GM19023 (cell line): Measurements from ENCODE around the gene PLCL1.

Experiments used
- ATAC-seq: cut with Tn5 transposase; IDR thresholded peaks from one replicate; pipeline ENCODE4 v1.9.1; 2021; ENCODE audit warnings: mild to moderate bottlenecking, moderate library complexity; ENCODE audit not compliant: unreplicated experiment

Gene PLCL1

DNA sequence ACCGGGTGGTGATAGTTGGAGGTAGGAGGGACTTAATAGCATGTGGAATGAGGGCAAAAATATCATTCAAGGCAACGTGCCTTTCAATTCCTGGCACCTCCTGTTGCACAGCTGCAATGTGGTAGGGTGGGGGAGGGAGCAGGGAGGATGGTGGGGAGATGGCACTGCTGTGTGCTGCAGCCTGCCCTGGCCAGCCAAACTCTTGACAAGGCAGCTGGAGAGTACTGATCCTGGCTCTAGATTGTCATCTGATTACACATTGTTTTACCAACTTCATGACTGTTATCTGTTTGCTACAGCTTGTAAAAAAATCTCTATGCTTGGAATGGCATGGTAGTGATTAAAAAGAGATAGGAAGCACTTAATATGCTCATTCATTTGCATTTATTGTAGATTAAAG, 47.7 kb downstream of the PLCL1 start:
- no peak for ATAC-seq

DNA sequence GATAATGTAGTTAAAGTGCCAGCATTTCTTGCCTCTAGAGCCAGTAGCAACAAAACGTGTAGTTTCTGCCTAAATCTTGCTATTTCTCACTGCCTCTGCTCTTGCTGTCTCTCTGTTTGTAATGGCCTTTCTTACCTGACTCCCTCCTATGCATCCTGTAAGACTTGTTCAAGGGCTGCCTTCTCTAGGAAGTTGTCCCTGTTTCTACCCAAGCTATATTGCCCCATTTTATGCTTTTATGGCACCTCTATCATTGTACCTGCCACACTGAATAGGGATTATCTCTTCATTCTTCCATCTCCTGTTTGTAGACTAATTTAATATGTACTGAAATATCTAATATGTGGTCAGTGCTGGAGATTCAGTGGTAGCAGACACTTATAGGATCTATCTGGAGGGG, 49.2 kb downstream of the PLCL1 start:
- ATAC-seq: no peak

DNA sequence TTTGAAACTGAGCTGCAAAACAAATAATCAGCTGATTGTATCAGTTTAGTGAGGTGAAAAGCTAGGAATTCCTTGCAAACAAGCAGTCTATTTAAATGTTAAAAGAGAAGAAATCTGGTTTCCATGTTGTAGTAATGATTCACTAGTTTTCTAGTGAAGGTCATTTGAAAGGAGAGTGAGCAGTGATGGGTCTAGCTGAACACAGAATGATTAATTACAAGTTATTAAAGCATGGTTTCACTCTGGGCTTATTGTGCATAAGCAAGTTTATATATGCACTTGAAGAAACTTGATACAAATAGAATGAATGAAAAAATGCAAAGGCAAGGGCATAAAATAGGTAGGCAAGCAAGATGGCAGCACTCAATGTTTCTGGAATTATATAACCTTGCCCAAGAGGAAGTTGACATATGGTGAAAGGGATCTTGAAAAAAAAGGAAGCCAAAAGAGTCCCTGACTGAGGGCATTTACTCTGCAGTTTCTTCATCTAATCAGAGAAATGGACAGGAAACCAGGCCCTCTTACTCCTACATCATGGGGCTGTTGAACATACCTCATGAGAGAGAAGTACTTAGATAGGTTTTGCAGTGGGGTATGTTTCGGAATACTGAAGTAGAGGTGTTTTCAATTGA, 53.2 kb downstream of the PLCL1 start:
- ATAC-seq: no peak

DNA sequence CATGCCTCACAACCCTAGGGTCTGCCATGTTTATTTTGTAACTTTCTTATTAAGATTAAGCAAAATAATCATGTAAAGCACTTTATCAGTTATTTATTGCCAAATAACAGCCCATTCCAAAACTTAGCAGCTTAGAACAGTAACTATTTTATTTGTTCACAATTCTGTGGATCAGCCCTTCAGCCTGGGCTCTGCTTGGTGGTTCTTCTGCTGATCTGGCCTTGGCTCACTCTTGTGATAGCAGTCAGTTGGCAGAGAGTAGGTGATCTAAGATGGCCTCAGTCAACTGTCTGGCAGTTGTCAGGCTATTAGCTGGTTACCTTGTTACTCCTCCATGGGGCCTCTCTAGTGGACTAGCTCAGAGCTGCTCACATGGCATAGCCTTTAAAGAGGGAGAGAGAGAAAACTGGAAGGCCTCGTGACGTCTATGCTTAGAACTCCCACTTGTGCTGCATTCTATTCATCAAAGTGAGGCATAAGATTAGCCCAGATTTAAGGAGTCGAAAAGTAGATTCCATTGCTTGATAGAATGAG, 54.3 kb downstream of the PLCL1 start:
- no peak for ATAC-seq

DNA sequence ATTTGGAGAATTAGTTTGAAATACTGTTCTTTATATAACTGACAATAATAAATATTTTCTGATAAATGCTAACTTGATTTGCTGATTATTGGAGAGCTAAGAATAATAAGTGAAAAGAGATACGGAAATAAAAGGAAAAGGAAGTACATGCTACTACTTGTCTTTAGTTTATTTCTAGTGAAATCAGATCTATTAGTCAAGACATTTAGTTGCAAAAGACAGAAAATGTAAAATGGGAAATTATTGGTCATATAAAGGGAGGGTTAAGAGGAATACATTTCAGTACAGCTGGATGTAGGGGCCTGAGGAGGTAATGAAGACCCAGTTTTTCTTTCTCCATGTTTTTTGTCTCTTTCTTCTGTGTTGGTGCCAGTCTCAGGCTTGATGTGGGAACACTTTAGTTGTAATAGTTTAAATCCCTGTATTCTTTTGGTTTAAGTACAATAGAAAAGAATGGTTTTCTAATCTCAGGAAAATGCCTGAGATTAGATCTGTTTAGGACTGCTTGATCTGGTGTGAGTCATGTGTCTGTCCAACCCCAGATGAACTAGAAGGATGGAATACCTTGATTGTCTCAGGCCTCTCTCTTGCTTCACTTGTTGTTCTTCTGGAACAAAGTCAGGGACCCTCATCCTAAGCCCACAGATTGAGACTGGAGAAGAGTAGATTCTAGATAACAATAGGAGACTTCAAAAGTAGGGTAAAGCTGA, 58.0 kb downstream of the PLCL1 start:
- no peak for ATAC-seq

DNA sequence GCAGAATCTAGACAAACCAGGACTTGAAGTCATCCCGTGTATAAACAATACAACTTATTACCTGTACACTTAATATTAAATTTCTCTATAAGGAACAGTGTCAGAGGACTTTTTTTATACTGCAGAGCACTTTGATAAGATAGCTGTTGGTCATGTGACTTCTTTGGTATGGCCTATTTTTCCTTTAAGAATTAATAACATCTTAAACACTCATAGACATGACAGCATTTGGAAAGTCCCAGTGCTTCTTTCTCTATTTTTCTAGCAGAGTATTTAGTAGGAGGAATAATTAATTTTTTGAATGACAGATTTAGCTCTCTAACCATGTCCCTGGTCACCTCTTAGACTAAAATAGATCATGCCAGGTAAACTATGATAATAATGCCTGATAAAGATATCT, 59.4 kb downstream of the PLCL1 start:
- no peak for ATAC-seq

DNA sequence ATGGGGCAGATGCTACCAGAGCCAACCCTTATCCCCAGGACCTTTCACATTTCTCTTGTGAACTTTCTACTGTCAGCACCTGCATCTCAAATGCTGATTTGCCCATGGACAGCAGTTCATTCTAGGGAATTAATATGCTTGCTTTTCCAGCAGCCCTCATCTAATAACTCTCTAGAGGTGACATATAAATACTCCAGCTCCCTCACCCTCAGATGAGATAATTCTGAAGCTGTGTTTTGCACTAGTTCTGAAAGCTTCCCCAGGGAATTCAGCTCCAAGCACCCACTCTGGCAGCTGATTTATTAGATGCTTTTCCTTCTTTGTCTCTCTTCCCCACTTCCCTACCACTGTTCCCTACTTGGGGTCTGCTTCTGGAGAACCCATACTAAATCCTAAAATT, 62.1 kb downstream of the PLCL1 start:
- ATAC-seq: no peak

DNA sequence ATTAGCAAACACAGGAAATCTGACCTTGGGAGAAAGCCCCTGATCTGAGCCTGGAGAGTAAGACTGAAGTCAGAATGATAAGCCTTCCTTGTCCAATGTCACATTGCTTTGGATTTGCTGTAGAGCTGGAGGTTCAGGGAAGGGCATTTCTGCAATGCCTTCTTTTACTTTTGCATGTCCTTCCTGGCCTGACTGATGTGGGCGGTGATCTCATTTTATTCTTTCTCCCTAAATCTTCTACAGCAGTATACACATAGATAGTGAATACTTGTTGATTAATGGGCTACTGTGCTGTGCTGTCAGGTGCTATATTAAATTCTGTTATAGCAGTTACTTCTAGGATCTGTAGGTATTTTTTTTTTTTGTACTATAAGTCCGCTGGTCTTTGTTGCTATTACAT, 62.6 kb downstream of the PLCL1 start:
- no peak for ATAC-seq

DNA sequence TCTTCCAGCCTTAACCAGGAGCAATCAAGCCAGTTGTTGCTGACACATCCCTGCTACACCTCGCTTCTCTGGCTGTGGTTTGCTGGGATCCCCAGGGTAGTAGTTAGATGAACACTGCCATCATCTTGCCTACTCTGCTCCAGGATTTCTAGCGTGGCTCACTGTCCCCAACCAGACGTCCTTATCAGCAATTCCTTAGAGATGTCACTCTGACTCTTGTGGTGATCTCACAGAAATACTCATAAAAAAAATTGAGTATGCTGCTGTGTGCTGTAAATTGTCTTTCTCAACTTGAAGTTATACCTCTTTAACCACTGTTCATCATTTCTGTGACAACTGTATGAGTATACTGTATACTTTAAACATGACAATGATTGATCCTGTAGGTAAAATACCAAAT, 63.2 kb downstream of the PLCL1 start:
- no peak for ATAC-seq

DNA sequence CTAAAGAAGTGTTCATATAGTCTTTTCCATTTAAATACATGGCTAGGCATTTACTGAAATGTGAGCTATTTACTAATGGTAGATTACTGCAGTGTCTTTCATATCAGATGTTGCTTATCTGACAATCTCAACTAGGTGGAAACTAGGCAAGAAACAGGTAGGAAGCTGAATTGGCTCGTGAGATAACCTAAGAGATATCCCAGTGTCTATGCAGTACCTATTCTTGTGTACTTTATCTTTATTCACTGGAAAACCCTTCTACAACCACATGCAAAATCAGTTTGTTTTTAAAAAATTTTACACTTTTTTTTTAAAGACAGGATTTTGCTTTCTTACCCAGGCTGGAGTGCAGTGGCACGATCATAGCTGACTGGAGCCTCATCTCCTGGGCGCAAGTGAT, 63.8 kb downstream of the PLCL1 start:
- no peak for ATAC-seq

DNA sequence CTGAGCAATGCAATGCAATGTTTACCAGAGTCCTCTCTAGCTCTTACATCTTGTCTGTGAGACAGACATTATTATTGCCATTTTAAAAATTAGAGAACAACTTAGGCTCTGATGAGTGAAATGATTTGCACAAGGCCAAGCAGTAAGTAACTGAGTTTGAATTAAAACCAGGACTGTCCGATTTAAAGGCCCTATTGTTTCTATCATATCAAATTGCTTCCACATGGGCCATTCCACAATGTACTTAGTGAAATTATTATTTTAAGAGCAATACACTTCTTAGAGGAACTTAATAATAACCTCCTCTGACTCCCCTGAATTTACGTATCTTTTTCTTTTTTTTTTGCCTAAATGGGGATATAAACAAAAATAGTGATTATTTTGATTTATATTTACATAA, 64.6 kb downstream of the PLCL1 start:
- no peak for ATAC-seq

DNA sequence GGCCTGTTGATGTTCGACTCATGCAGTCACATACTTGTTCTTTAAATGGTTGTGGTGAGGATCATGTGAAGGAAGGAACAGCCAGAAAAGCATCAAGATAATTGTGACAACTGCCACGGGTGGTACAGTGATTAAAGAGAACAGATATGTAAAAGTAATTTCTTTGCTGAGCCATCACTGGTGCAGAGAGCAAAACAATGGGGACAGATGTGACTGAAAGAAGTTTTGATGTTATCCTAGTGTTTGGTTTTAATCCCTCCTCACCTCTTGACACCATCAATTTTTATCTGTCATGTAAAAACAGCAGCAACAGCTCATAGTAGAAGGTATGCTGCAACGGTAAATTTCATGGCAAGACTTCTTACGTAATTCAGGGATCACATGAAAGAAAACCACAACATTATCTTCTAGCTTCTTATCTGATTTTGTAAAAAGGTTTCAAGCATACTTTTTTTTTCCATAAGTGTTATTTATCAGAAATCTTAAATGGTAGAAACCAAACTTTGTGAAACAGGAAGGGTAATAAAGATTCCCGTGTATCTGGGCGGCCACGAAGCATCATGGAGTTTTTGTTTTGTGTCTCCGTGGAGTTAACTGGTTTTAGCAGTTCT, 65.2 kb downstream of the PLCL1 start:
- ATAC-seq: no peak

DNA sequence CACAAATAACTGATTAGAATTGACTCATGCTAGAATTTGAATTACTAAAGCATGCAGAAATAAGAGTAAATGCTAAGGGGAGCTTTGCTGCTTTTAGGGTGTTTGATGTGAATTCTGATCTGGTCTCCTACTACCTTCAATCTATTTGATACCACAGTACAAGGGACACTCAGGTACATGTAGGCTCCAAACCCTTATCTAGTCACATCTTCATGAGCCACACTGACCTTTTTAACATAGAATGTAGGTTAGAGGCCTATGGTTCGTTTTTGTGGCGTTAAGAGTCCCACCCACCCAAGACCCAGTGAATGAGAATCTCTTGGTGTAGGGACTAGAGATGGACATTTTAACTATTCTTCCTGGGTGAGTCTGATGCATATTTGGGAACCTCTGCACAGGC, 65.7 kb downstream of the PLCL1 start:
- no peak for ATAC-seq

DNA sequence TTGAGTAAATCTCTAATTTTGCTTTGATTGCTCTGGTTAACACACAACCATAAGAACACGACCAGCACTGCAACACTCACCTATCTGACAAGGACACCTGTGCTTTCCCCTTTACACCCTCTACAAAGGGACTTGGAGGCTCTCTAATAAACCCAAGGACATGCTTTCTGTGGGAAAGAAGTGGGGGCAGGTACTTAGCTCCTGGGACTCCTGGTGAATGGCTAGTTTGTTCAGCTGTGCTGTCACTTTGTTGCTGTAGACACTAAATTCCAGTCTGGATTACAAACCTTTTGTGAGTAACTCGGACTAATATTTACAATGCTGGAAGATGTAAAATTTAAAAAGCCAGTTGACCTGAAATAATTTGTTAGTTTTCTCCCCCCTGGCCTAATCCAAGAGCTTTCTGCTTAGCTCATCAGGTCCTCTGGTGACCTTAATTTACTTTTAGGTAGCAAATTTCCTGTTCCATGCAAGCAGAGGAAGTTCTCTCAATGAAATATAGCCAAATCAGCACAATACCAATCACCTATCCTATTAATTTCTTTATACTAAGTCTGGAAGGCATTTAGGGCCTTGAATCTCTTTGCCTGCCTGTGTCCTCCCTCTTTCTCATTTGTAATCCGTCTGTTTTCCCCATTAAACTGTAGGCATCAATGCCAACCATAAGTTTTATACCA, 67.5 kb downstream of the PLCL1 start:
- ATAC-seq: no peak

DNA sequence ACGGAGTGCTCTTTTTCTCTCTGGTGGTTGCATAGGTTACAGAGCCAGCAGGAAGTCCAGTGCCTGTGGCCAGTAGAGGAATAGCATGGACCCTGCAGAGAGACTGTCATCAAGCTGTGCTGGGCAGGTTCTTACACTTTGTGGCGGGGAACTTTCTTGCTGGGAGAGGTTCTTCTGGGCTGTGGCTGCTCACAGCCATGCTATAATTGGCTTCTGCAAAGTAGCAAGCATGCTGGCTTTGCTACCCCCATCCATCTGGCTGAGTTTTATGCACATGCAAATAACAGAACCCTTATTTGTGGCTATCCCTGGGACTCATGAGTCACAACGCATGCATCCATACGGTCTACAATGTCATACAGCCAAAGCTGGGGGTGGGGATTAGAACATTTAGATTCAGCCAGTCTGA, 68.9 kb downstream of the PLCL1 start:
- ATAC-seq: no peak

DNA sequence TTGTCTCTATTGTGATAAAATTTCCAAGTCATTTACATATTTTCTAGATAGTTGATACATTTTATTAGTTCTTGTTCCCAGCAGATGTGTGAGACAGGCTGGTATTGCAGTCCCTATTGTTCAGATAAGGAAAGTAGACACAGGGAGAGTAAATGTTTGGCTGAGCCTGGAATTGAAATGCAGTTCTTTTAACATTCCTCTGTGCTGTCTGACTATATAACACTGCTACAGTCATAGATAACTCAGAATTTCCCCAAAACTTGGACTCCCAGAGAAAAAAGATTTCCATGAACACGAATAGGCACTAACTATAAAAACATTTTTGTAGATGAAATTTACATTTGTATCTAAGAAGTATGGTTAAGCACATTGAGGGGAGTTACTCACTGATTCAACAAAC, 71.4 kb downstream of the PLCL1 start:
- ATAC-seq: no peak

DNA sequence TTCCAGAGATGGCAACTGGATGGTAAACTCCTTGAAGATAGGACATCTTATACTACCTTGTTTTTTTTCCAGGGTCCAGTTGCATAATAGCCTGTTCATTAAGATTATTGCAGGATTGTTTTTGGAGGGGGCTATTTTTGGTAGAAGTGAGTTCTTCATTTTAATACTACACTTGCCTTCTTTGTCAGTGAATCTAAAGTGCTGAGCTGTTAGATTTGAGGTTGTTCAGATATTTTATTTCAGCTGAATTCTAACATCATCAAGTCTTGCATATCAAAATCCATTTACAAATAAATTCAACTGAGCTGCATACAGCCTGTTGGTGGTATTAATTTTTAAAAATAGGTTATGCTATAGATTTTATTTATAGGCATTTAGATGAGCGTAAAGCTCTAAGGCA, 72.1 kb downstream of the PLCL1 start:
- no peak for ATAC-seq

DNA sequence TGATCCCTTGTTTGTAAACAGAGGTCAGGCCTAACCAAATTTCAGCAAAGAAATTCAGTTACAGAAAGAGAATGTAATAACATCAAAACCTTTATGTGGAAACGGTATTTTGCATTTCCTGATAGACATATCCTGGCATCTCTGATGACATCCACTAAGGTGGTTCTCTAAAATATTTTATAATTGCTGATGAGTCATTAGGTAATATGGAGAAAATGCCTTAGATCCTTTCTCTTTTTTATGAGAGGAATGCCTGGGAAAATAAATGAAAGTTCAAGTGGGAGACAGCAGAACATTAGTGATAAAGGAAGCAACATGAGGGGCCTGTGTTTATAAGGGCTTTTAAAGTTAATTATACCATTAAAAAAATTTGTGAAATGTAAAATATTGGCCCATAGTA, 72.6 kb downstream of the PLCL1 start:
- no peak for ATAC-seq

DNA sequence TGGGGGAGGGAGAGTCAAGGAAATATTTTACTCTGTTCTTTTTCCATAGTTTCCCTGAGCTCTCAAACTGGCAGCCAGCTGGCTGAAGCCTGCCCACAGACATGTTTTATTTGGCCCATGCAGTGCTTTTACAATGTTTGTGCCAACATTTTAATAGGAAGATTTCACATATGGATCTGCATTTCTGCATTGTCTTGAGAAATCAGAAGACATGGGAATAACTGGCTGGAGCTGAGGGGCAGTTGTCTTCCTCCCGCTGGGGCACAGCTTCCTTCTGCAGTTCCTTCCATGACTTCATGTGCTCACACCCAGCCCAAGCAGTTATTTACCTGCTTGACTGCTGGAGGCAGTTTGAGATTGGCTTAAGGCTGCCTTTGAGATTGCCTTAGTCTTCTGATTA, 74.4 kb downstream of the PLCL1 start:
- no peak for ATAC-seq

DNA sequence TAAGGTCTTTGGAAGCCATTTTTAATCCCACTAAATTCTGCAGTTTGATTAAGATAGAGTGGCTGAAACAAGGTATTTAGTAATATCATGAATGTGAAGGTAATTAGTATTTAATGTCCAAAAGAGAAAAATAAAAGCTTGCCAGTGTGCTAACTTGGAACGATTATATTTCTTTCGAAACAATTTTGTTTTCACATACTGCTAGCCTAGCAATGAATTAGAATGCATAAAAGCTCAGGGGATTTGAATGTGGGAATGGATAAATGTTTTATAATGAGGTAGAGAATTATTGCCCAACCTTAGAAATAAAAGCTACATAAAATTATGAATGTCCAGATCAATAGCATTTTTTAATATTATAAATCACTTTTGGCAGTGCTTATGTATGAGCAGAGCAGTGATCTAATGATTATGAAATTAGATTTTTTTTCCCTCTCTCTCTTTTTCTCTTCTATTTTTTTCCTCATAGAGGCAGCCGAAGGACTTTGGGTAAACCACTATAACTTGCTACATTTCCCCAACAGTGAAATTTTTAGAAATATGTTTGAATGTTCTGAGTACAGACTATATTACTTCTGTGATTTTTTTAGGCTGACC, 75.5 kb downstream of the PLCL1 start:
- no peak for ATAC-seq

DNA sequence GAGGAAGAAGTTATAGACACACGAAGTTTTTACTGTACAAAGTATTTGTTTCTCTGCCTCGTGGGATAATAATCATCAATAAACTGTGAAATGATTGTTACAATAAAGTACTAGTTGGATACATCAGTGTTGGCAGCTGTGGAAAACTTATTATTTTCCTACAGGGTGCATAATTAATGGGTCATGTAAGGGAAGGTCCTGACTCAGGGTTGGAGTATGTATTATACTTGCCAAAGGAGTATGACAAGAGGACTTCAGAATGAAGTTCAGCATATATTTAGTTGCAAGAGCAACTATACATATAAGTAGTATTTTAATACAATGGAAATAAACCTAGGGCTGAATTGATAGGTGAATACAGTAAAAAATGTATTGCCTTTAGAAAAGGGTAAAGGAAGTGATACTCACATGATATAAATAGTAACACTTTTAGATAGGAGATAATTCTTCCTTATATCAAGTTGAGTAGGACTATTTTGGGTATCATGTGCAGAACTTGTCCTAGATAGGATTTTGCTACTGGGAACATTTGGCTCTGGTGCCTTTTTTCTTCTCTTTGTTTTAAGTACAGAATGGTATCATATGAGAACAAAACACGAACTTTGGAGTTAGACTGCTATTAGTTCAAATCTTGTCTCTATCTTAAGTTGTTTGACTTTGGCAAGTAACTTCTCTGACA, 79.1 kb downstream of the PLCL1 start:
- no peak for ATAC-seq
